NT2/D1 (cell line): Measurements from ENCODE around the gene PTPRG.

ENCODE experiments used
- YY1 ChIP-seq: IDR thresholded peaks from 2 replicates; pipeline ENCODE4 v1.6.1; 2011; ENCODE audit not compliant: insufficient read length, insufficient read depth
- ZNF274 ChIP-seq: IDR thresholded peaks from 2 replicates; pipeline ENCODE4 v1.6.1; 2011; ENCODE audit warnings: mild to moderate bottlenecking, low read depth, low read length

DNA sequence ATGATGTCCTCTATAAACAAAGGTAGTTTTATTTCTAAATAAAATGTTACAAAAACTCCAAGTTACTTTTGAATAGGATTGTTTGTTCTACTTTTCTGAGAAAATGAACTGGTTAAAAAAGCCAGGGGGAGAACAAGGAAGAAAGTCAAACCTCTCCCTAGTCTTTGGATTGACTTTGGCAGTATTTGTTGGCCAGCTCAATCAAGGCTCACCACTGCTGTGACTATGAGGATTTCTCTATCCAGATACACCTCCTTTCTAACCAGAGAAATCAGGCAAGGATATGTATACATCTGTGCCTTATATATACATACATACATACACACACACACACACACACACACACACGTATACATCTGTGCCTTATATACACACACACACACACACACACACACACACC, 704.2 kb downstream of the PTPRG start:
- TF ChIP-seq YY1 (no peak), ZNF274 (no peak)
